HG02588 (cell line): Measurements from ENCODE around the gene MAN2B2.

ENCODE experiments used
- ATAC-seq: cut with Tn5 transposase; IDR thresholded peaks from one replicate; pipeline ENCODE4 v1.9.1; 2021; ENCODE audit warnings: mild to moderate bottlenecking, moderate library complexity; ENCODE audit not compliant: unreplicated experiment

The MAN2B2 gene

GRCh38 chr4:6566391-6567190, 8.4 kb upstream of the MAN2B2 start:
- no peak for ATAC-seq

- no peak for ATAC-seq
These were observed 7.8 kb upstream of the MAN2B2 start for GRCh38 chr4:6567218-6567617.

DNA sequence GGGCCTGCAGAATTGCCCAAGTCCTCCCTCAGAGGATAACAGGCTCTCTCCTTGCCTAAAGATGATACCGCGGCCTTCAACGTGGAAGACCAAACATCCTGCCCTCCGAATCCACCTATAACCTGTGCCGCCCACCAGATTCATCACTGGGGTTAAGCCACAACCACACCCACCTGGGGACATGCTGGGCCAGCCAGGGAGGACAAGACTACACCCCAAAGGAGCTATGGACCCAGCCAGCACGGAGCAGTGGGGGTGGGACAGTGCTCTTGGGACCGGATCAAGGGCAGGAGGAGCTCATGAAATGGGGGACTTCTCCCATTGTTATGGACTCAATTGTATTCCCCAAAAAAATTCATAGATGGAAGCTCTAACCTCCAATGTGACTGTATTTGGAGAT, 6.8 kb upstream of the MAN2B2 start:
- ATAC-seq, result no peak

GRCh38 chr4:6568689-6569332, 6.2 kb upstream of the MAN2B2 start:
- no peak for ATAC-seq

- no peak for ATAC-seq
These were observed 3.4 kb upstream of the MAN2B2 start for GRCh38 chr4:6571608-6572007.

GRCh38 chr4:6573551-6573950, 1.4 kb upstream of the MAN2B2 start:
- no peak for ATAC-seq

- ATAC-seq, result no peak
These were observed 823 bp upstream of the MAN2B2 start for GRCh38 chr4:6573986-6574746.

GRCh38 chr4:6575503-6576240, 683 bp downstream of the MAN2B2 start:
- ATAC-seq, result no peak

DNA sequence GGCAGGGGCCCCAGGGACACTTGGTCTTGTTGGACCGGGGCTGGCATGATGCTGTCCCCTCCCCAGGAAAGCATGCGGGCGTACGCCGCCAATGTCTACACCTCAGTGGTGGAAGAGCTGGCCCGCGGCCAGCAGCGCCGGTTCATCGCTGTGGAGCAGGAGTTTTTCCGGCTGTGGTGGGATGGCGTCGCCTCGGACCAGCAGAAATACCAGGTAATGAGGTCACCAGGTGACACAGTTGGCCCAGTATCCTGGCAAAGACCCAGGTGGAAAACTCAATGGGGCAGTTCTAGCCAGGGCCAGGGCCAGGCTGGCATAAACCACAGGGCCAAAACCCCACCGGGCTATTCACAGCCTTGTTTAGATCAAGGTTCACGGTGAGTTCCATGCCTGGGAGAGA, 1.5 kb downstream of the MAN2B2 start:
- ATAC-seq, result no peak

DNA sequence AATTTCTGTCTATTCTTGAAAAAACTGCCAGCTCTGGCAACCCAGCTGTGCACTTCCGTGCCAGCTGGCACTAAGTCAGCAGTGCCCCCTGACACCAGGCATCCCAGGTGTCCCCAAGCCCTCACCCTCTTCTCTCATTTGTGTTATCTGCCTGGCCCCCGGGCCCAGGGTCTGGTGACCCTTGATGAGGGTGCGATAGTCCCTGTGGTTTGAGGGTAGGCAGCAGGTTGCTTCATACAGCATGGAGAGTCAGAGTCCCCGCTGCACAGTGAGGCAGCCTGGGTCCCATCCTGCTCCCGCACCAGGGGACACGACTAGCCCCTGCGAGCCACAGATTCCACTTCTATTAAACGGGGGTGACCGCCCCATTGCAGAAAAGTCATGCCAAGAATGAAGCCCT, 1.9 kb downstream of the MAN2B2 start:
- no peak for ATAC-seq

GRCh38 chr4:6577409-6577808, 2.4 kb downstream of the MAN2B2 start:
- ATAC-seq, result no peak

- ATAC-seq, result no peak
These were observed 3.2 kb downstream of the MAN2B2 start for GRCh38 chr4:6578221-6578620.

- no peak for ATAC-seq
These were observed 5.4 kb downstream of the MAN2B2 start for GRCh38 chr4:6580353-6580752.

- ATAC-seq, result no peak
These were observed 6.7 kb downstream of the MAN2B2 start for GRCh38 chr4:6581566-6582121.

DNA sequence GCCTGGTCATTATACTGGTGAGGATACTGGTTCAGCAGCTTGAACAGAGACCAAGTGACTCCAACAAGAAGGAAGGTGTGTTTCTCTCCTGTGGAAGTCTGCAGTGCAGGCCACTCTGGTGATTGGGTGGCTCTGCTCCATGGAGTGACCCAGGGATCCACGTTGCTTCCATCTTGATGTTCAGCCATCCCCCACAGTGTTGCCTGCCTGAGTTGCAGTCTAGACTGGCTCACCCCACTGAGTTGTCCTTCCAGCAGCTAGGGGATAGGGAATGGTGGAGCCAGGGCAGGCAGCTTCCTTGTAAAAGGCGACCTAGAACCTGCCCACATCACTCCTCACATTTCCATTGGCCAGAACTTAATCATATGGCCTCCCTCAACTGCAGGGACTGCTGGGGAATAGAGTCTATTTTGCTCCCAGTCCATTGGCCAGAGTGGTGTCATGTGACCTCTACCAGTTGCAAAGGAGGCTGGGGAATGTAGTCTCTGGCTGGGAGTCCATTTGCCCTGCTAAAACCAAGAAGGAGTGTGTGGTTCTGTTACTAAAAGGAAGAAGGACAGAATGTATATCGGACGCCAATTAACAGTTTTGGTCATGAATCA, 8.0 kb downstream of the MAN2B2 start:
- no peak for ATAC-seq

DNA sequence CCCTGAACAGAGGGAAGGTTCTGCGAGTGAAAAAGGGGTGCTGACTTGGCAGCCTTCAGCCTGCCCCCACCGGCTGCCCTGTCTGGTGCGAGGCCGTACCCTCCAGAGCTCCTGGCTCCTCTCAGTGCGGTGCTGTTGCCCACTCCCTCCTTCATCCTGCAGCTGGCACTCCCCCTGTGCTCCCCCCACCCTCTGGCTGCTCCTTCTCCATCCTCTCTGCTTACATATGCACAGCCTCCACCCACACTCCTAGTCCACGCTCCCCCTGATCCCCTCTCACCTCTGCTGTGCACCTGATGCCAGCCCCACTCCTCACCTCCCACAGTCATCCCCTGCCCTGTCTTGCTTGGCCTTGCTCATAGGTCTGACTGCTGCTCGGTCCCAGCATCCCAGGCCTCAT, 9.9 kb downstream of the MAN2B2 start:
- ATAC-seq, result no peak

- ATAC-seq, result no peak
These were observed 11.8 kb downstream of the MAN2B2 start for GRCh38 chr4:6586715-6587325.

DNA sequence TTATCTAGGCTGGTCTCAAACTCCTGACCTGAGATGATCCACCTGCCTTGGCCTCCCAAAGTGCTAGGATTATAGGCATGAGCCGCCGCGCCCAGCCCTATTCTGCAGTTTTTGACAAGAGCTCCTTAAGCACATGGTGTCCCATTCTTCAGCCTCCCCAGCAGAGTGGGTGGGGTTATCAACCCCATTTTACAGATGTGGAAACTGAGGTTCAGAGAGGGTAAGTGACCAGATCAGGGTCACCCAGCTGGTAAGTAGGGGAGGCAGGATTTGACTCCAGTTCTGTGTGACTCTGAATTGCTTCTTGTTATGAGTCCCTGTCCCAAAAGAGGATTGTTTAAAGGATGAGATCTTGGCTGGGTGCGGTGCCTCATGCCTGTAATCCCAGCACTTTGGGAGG, 14.5 kb downstream of the MAN2B2 start:
- no peak for ATAC-seq

GRCh38 chr4:6591313-6591712, 16.3 kb downstream of the MAN2B2 start:
- peak; percentile 74 for ATAC-seq

DNA sequence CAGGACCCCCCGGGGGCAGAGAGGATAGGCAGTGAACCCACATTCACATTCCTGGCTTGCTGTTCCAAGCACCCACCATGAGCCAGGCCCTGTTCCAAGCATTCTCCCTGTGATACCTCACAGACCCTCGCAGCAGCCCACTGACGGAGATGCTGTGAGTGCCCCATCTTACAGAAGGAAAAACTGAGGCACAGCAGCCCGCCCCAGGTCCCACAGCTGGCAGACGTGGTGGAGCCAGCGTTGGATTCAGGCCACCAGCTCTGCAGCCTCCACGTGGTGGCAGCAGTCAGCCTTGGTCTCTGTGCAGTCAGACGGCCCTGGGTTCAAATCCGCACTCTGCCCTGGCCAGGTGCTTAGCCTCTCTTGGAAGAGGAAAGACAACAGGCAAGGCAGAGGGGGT, 16.8 kb downstream of the MAN2B2 start:
- no peak for ATAC-seq
